Gastrocnemius medialis (tissue), 4 donors: ENCODE results near the gene PARN.

Source experiments
- POLR2A ChIP-seq, 2 donors: fragments of 450-650 bp; IDR thresholded peaks; one replicate each; pipeline ENCODE4 v1.6.1; 2017; ENCODE audit warnings: antibody characterized with exemption in 2 of 2, mild to moderate bottlenecking in 2 of 2, moderate library complexity in 2 of 2
- TF ChIP-seq, protein P1 (sequence below), 5 experiments: fragments of 450-650 bp in 3 of 5; fragments of 200-600 bp in 2 of 5; sonication (generic) in 2 of 5; IDR thresholded peaks in 4 of 5; conservative IDR thresholded peaks in 1 of 5; 1 replicate in 4 of 5; 2 replicates in 1 of 5; pipeline ENCODE4 v1.5.1; 2016 to 2019; ENCODE audit warnings: antibody characterized with exemption in 5 of 5, mild to moderate bottlenecking in 3 of 5, moderate library complexity in 3 of 5

DNA sequence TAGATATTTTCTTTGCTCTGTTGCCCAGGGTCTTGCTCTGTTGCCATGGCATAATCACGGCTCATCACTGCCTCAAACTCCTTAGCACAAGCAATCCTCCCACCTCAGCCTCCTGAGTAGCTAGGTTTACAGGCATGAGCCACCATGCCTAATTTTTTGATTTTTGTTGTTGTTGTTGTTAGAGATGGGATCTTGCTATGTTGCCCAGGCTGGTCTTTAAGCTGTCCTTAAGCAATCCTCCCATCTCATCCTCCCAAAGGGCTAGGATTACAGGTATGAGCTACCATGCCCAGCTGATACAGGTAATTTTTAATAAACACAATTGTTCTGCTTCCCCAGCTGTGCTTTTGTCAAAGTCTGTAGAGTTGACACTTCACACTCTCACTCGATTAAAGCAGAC, 159.3 kb downstream of the PARN start:
- TF ChIP-seq, protein P1, sequence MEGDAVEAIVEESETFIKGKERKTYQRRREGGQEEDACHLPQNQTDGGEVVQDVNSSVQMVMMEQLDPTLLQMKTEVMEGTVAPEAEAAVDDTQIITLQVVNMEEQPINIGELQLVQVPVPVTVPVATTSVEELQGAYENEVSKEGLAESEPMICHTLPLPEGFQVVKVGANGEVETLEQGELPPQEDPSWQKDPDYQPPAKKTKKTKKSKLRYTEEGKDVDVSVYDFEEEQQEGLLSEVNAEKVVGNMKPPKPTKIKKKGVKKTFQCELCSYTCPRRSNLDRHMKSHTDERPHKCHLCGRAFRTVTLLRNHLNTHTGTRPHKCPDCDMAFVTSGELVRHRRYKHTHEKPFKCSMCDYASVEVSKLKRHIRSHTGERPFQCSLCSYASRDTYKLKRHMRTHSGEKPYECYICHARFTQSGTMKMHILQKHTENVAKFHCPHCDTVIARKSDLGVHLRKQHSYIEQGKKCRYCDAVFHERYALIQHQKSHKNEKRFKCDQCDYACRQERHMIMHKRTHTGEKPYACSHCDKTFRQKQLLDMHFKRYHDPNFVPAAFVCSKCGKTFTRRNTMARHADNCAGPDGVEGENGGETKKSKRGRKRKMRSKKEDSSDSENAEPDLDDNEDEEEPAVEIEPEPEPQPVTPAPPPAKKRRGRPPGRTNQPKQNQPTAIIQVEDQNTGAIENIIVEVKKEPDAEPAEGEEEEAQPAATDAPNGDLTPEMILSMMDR (IDR thresholded peaks at IDR 0.05 in 4 of 5, conservative IDR thresholded peaks at IDR 0.05 in 1 of 5), result no peak
- no peak for TF ChIP-seq POLR2A (IDR thresholded peaks at IDR 0.05)
